Activated effector memory CD4-positive, alpha-beta T cell treated with Interleukin-2 at 50 U/mL for 16 hours (primary cell): ENCODE measurements around the gene PCDH9.
"Not testable (repeated sequence)": the region's sequence is repeated elsewhere in the genome, so short reads cannot be mapped to it uniquely, and the experiment has no call there.

Source experiments
- DNase-seq: peaks from one replicate; pipeline ENCODE4 v3.0.0-alpha.2; 2020

Gene PCDH9

GRCh38 chr13:66634384-66634783, 595.8 kb downstream of the PCDH9 start:
- no peak for DNase-seq

GRCh38 chr13:66627512-66627911, 602.6 kb downstream of the PCDH9 start:
- DNase-seq = no peak

- DNase-seq = no peak
Measured at GRCh38 chr13:66624302-66624701, 605.8 kb downstream of the PCDH9 start.

GRCh38 chr13:66623129-66623820, 606.9 kb downstream of the PCDH9 start:
- no peak for DNase-seq

GRCh38 chr13:66621906-66622447, 608.2 kb downstream of the PCDH9 start:
- not testable (repeated sequence) for DNase-seq

GRCh38 chr13:66618702-66619101, 611.4 kb downstream of the PCDH9 start:
- no peak for DNase-seq

- no peak for DNase-seq
Measured at GRCh38 chr13:66617786-66618185, 612.4 kb downstream of the PCDH9 start.

GRCh38 chr13:66612983-66613382, 617.2 kb downstream of the PCDH9 start:
- DNase-seq = no peak

- DNase-seq = no peak
Measured at GRCh38 chr13:66586489-66586888, 643.6 kb downstream of the PCDH9 start.

- no peak for DNase-seq
Measured at GRCh38 chr13:66585669-66586203, 644.4 kb downstream of the PCDH9 start.

- no peak for DNase-seq
Measured at GRCh38 chr13:66581675-66582074, 648.5 kb downstream of the PCDH9 start.

GRCh38 chr13:66578305-66578704, 651.8 kb downstream of the PCDH9 start:
- DNase-seq = no peak

GRCh38 chr13:66577358-66577757, 652.8 kb downstream of the PCDH9 start:
- no peak for DNase-seq

GRCh38 chr13:66576381-66576780, 653.8 kb downstream of the PCDH9 start:
- no peak for DNase-seq

GRCh38 chr13:66574606-66575005, 655.5 kb downstream of the PCDH9 start:
- no peak for DNase-seq

GRCh38 chr13:66567899-66568612, 662.1 kb downstream of the PCDH9 start:
- no peak for DNase-seq

- DNase-seq = no peak
Measured at GRCh38 chr13:66565279-66565678, 664.9 kb downstream of the PCDH9 start.

- no peak for DNase-seq
Measured at GRCh38 chr13:66563076-66563475, 667.1 kb downstream of the PCDH9 start.

- no peak for DNase-seq
Measured at GRCh38 chr13:66562054-66562453, 668.1 kb downstream of the PCDH9 start.

GRCh38 chr13:66560991-66561390, 669.1 kb downstream of the PCDH9 start:
- DNase-seq = no peak

GRCh38 chr13:66560189-66560588, 669.9 kb downstream of the PCDH9 start:
- no peak for DNase-seq

GRCh38 chr13:66559093-66559492, 671.0 kb downstream of the PCDH9 start:
- no peak for DNase-seq

GRCh38 chr13:66558506-66558905, 671.6 kb downstream of the PCDH9 start:
- no peak for DNase-seq

- no peak for DNase-seq
Measured at GRCh38 chr13:66557357-66557756, 672.8 kb downstream of the PCDH9 start.
